ENCODE measurements around the gene PDXK.

PDXK gene

DNA sequence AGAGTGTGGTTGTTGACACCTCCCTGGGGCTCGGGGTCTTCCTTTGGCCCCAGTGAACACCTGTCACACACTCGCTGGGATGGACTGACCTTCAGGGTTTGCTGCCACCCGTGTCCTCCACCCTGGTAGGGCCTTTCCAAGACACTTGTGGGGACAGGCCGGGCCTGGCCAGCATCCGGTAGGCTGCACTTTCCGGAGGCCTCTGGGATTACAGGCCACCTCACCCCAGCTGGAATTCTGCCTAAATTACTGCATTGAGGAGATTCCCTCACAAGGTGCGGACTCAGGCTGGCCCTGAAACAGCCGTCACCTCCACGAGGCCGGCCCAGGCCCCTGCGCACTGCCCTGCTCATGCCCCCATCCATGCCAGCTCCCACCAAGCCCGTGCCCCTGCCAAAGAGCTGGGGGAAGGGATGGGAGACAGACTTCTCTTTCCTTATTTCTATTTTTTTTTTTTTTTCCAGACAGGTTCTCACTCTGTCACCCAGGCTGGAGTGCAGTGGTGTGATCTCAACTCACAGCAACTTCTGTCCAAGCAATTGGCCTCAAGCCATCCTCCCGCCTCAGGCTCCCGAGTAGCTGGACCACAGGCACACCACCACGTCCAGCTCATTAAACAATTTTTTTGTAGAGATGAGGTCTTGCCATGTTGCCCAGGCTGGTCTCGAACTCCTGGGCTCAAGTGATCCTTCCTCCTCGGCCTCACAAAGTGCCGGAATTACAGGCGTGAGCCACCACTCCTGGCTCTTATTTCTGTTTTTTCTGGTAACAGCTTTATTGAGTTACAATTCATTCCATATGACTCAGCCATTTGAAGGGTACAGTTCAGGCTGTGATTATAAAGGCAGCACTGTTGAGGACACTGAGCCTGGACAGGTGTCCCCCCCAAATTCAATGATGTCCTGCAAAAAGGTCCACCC lies 45.9 kb downstream of the PDXK start:
- no peak for ATAC-seq

DNA sequence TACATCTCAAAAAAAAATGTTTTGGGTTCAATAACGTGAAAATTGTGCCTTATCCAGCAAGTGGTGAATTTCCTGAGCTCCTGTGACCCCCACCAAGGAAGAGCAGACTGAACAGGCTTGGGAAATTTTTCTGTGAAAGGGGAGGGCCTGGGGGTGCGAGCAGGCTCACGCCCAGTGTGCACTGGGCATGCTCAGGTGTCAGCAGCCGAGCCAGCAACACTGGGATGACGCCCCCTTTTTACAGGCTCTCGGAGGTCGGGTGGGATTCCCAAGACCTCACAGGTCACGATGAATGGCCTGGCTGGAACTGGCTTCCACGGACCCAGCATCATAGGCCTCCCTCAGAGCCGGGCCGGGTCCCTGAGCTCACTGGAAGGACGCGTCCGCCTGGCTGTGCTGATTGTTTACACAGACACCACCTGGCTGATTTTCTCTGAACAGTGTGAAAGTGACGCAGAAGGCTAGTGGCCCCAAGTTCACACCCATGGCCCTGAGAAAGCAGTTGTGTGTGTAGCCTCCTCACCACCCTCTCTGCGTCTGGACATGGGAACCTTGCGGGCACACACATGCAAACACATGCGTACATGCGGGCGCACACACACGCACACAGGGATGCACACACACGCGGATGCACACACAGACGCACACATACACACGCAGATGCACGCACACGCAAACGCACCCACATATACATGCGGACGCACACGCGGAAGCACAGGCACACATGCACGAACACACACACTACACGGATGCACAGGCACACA lies 48.0 kb downstream of the PDXK start:
- ATAC-seq: no peak

DNA sequence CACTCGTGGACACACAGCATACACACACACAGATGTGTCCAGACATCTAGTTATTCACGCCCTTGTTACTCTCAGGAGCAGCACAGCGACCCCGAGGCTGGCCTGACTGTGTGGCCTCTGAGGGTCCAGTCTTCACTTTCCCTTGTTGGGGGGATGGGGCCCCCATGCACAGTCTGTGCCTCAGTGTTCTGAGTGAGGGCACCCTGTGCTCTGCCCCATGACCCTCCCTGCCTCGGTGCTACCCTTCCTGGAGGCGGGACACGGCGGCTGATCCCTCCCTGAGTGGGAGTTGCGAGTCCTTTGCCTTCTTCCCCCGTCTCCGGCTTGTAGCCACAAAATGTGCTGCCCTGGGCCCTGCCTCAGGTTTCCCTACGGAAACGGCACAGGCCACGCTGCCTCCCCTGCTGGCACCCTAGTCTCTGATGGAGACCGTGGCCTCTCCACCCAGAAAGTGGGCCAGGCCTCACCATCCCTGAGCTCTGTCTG lies 48.6 kb downstream of the PDXK start:
- ATAC-seq: no peak

DNA sequence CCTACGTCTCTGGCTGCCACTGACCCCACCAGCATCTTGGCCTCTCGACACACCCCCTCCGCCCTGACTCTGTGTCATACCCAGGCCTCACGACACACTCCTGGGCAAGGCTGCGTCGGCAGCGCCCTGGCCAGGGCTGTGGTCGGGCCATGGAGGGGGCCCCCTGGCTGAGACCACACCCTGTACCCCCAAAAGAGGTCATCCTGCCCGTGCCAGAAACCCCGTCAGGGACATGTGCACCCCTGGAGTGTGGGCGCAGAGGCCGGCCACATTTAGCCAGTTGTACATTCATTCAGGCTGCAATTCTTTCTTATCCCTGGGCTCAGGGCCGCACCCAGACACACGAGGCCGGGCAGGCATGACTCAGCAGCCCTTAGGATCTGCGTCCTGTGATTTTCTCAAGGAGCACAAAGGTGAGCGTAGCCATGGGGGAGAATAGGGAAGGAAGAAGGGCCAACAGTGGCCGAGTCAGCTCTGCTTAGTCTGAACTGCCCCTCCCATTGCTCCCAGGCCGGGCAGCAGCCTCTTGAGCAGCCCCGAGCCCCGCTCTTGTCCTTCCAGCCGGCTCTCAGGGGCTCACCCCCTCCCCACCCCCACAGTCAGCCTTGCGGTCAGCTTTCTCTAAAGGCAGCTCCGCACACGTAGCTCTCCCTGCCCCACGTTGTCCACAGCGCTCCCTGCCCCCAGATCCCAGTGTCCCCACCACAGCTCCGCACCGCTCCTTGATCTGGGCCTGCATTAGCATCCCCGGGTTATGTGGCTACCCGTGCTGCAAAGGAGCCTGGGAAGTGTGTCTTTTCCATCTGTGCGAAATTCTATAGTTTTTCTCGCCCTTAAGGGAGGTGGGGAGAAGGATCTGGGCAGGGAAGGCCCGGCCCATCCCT lies 49.3 kb downstream of the PDXK start:
- no peak for ATAC-seq

DNA sequence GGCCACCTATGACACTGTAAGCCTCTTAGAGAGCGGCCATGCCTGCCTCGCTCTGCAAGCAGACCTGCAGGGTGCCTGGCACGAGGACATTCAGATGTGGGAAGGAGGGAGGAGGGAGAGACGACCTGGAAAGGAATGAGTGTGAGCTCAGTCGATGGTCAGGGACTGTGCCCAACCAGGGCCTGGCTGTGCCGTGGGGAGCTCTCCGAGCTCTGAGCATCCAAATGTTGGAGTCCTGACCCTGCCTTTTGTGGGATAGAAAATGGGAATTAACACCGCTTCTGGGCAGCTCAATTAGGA lies 49.9 kb downstream of the PDXK start:
- no peak for ATAC-seq

DNA sequence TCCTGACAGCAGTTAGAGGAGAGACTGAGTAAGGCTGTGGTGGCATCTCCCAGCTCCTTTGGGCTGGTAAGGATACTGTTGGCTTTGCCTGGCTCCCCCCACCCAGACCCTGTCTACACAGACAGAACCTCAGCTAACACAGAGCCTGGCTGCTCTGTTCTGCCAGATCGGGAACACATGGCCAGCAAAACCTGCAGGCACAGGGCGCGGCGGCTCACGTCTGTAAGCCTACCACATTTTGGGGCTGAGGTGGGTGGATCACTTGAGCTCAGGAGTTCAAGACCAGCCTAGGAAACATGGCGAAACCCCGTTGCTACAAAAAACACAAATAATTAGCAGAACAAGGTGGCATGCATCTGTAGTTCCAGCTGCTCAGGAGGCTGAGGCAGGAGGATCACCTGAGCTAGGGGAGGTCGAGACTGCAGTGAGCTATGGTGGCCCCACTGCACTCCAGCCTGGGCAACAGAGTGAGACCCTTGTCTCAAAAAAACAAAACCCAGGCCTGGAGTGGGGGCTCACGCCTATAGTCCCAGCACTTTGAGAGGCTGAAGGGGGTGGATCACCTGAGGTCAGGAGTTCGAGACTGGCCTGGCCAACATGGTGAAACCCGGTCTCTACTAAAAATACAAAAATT lies 50.5 kb downstream of the PDXK start:
- ATAC-seq: no peak

DNA sequence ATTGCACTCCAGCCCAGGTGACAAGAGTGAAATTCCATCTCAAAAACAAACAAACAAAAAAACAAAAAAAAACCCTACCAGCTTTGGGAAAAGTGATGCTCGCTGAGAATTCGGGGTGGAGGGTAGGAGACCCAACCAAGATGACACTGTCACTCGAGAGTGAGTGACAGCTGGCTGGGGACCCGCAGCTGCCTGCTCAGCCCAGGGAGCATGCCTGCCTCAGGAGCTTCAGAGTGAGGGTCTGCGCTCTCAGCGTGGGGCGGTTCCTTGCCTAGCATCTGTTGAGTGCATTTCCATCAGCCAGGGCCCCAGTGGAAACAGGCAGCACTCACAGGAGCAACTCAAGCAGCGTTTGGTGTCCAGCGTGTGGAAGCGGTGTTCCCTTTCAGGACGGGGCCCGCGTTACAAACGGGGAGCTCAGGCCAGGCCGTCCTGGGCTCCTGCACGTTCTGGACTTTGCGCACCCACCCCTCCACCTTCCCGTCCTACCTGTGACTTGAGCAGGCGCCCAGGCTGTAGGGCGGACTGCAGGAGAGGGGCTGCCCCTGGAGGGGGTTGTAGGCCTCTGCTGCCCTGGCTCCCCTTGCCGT lies 51.2 kb downstream of the PDXK start:
- ATAC-seq: no peak

DNA sequence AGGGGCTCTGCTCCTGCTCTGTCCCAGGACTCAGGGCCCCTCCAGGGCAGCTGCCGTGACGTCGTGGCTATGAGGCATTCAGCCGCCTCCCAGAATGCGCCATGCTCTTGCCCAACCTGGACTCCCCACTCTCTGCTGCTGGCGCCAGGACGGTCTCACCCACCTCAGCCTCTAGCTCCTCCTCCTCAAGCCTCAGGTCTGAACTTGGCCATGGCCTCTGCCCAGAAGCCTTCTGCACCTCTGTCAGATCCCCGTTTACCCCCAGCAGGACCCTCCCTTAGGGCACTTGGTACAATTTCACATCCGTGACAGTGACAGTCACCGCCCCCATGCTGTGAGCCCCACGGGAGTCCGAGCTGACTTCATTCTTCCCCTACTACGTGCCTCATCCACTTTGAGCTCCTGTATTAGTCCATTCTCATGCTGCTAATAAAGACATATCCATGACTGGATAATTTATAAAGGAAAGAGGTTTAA lies 52.3 kb downstream of the PDXK start:
- ATAC-seq: no peak

DNA sequence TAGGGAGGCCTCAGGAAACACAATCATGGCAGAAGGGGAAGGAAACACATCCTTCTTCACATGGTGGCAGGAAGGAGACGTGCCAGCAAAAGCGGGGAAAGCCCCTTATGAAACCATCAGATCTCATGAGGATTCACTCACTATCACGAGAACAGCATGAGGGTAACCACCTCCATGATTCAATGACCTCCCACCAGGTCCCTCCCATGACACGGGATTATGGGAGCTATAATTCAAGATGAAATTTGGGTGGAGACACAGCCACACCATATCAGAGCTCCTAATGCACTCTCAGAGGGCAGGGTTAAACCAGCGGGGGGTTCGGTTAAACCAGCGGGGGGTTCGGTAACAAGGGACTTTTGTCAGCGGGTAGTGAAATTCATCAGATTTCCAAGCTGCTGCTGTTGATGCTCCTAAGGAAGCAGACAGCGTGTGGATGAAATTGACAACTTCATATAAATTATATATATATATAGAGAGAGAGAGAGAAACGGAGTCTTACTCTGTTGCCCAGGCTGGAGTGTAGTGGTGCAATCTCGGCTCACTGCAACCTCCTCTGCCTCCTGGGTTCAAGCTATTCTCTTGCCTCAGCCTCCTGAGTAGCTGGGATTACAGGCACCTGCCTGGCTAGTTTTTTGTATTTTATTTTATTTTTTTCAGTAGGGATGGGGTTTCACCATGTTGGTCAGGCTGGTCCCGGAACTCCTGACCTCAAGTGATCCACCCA lies 52.9 kb downstream of the PDXK start:
- no peak for ATAC-seq

DNA sequence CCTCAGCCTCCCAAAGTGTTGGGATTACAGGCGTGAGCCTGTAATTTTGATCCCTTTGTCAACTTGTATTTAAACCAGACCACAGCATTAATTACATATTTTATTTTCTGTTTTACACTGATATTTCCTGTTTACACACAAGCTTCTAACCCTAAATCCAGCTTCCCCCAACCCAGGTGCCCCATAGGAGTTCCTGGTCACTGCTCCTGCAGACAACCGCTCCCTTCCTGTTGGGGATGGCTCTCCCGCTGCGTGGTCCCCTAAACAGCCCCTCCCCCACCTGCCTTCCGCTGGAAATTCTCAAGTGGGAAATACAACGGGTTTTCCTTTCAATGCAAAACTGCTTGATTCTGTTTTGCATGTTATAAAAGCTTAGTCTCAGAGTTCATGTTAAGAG lies 53.5 kb downstream of the PDXK start:
- no peak for ATAC-seq

DNA sequence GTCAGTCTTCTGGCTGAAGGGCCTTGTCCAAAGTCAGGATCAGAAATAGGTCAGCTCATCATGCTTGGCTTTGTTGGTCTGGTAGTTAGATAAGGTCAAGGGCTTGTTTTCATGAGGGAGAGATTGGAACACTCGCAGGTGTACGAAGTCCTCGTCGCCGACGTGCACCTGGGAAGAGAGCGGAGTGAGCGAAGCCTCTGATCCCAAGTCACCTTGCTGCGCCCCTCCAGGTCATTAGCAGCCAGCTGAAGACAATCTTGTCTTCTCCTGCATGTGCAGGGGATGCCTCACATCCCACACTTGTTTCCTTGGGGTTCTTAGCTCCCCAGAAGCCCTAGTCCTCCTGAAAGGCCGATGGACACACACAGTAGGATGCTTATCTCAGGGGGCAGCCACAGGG lies 55.2 kb downstream of the PDXK start:
- ATAC-seq: no peak

DNA sequence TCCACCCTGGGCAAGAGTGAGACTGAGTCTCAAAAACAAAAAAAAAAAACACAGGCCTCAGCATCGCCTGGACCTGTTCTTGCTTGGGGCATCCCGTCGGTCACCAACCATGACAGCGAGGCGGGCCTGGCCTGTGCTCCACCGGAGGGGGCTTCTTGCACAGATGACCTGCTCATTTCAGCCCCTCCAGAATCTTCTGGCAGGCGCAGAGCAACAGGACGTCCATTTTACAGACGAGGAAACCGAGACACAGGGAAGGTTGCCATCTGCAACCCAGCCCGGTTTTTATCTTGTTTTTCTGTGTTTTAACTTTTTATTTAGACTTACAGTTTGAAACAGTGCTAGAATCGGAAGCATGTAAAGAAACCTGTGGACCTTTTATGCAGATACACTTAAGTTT lies 56.3 kb downstream of the PDXK start:
- ATAC-seq: no peak

DNA sequence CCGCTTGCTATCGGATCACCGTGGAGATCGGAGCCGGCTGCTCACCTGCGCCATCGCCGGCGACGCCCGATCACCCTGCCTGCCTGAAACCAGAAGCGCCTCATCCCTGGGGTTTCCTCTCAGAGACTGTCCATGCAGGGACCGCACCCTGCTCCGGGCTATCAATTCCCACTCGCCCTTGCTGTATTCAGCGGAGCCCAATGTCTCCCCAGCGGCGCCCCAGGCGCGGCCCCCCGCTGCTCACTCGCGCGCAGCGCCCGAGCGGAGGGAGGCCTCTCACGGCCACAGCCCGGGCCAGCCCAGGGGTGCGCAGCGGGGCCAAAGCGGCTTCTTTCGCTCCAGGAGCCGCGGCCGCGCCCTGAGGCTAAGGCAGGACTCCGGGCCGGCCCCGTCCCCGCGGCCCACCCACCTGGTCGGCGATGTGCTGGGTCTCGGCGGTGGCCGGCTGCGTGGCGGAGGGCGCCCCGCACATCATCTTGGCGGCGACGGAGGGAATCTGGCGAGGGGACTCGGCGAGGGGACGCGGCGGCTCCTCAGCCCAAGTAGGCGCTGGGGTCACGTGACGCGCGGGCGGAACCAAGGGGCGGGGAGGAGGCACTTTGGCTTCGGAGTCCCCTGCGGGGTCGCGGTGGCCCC lies 57.0 kb downstream of the PDXK start, which contains the start of gene CSTB:
CSTB (minus strand) TSS at position 514 of the 636 bp plus-strand sequence; CDS start at position 475, 39 bp downstream.
- ATAC-seq: peak; percentile 77 to 82

DNA sequence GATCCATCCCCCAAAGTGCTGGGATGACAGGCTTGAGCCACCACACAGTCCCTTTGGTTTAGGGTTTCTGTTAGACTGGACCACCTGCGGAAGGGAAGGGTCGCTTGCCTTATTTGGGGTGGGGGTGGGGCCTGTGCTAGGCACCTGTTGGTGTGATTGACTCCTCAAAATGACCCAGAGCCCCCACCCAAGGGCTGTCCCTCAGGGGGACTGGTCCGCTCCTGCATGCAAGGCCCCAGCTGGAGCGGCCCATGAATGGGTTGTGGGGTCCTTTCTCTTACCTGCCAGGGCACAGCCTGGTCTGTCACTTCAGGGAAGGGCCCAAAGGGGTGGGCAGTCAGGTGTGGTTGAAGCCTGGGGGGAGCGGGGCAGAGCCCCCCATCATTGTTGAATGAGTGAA lies 59.0 kb downstream of the PDXK start:
- ATAC-seq: no peak

DNA sequence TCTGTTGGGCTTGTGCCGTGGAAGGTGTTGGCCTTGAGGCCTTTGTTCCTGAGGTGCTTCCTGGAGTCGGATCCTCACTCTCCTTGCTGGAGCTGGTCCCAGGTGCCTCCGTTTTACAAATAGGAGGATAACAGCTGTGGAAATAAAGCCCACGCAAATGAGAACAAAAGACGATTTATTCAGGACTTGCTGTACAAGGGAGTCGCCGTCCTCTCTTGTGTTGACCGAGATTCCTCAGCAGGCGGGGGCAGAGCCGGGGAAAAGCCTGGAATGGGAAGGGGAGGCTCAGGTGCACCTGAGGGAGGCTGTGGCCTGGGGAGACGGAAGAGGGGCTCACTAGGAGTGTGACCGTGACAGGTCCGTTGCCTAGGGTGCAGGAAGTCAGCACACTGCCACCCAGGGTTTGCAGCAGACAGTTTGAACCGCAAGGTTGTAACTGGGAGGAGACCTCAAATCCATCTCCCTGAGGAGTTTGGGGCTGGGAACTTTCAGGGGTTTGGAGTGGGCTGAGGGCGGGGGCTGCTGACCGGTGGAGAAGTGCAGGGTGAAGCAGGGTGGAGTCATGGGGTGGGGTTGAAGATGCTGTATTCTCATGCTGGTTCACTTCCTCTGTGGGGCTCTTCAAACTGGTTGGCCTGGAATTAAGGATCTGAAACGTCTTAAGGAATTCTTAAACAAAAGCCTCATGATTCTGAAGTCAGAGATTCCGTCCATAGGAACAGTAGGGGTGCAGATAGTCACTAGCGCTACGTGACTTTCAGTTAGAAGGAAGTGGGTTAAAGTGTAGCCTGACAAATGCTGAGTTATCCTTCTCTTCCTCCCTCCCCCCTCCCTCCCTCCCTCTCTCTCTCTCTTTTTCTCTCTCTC lies 59.8 kb downstream of the PDXK start:
- no peak for ATAC-seq

DNA sequence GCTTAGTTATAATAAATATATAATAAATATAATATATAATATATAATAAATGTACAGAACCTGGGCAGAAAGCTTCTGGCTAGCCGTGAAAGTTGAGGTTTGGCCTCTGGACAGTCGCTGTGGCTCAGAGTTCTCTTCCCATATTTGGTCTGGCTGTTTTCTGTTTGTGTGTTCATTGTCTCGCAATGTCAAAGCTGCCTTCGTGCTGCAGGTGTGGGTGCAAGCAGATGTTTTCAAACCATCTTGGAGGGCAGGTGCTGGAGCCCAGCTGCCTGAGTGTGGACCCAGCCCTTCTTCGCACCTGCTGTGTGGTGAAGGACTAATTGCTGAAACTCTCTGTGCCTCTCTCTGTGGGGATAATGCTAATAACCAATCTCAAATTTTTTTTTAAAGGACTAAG lies 60.7 kb downstream of the PDXK start:
- no peak for ATAC-seq

DNA sequence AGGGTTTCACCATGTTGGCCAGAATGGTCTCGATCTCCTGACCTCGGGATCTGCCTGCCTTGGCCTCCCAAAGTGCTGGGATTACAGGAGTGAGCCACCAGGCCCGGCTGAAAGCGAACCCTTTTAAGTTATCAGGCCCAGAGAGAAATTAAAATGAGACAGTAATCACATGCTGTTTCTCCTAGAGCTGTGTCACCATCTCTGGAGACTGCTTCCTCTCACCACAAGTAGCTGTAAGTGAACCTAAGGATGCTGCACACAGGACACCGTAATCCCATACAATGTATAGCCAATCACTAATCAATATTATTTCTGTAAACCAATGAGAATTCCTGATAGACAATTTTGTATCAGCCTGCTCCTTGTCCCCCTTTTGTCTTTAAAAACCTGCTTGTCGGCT lies 62.9 kb downstream of the PDXK start:
- ATAC-seq: no peak

DNA sequence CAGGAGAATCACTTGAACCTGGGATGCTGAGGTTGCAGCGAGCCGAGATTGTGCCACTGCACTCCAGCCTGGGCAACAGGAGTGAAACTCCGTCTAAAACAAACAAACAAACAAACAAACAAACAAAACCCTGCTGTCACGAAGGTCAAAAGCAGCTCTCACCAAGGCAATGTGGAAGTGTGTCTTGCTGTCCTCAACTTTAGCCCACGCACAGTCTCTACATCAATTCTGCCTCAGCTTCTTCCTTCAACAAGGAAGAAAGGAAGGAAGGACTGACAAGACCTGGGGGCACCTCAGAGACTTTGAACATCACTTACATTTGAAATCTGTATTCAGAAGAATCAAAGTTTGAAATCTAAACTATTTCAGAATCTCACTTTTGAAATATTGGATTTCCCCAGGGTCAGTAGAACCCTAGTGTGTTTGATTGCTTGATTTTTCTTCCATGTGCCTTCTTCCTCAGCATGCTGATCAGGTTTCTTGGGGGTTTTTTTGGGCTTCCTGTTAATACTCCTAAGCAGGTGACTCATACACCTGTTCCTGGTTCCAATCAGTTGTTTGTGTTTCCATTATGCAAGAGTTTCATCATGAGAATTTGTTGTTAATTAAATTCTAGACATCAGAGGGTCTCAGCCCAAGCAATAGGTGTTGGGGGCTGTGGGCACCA lies 63.6 kb downstream of the PDXK start:
- ATAC-seq: peak in 1 of 2 donors; percentile 34

DNA sequence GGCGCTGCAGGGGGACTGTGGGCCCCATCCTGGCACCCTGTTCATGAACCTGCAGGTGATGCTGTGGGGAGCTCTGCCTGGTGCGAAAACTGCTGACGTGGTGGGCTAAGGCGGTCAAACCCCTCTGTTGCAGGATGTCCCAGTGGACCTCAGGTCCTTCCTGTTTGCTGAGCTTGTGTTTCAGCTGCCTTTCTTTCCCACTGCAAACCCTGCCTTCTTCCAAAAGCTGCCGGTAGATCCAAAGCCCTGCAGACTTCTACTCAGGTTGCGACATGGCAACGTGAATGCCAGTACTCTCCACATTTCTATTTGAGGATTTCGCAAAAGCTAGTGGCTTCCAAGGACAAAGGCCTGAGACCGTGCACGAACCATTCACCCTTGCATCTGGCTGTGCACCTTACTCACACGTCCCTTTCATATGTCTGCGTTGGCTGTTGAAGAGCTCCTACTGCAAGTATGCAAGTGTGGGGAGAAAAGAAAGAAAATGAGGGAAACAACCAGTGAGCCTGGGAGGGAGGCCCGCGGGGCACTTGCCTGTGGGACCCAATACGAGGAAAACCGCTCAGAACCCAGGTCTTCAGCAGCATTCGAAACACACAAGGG lies 64.3 kb downstream of the PDXK start:
- peak in 1 of 2 donors; percentile 11 for ATAC-seq
